ENCODE data around the gene VGF. TPM values are rescaled to one million over a fixed set of nuclear protein-coding genes. Genes with fewer than 3 reads are reported as not detected.

Gene VGF
- total RNA-seq, 1 experiment from 2014 or later = 4.4 TPM

DNA sequence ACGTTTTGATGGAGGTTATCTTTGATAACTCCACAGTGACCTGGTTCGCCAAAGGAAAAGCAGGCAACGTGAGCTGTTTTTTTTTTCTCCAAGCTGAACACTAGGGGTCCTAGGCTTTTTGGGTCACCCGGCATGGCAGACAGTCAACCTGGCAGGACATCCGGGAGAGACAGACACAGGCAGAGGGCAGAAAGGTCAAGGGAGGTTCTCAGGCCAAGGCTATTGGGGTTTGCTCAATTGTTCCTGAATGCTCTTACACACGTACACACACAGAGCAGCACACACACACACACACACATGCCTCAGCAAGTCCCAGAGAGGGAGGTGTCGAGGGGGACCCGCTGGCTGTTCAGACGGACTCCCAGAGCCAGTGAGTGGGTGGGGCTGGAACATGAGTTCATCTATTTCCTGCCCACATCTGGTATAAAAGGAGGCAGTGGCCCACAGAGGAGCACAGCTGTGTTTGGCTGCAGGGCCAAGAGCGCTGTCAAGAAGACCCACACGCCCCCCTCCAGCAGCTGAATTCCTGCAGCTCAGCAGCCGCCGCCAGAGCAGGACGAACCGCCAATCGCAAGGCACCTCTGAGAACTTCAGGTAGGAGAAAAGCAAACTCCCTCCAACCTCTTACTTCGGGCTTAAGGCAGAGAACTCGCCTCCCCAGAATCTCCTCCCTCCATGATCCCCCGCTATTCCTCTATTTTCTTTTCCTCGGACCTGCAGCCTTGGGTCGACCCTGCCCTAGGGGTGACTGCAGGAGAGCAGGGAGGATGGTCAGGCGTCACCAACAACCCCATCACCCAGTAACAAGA is 38.5 kb downstream of the VGF start, which contains the start of gene SERPINE1:
SERPINE1 (plus strand) TSS at position 454 of the 809 bp plus-strand sequence. CDS start 1,290 bp downstream, outside the sequence.
- Histone ChIP-seq H3K4me3 (ENCODE audit: low read depth in 2 of 2, low read length in 2 of 2) (peak within 1 kb of the TSS; percentile 51 to 90), H3K27me3 (ENCODE audit: control insufficient read depth, insufficient read depth, low read length) (no peaks in the 10 kb centered on the region), H3K36me3 (ENCODE audit: control insufficient read depth, insufficient read depth, low read length) (no peaks in the 10 kb centered on the region), H3K27ac (ENCODE audit: low read length) (peak within 1 kb of the TSS; percentile 98), H3K9me3 (ENCODE audit: control insufficient read depth, insufficient read depth, low read depth, low read length) (no peaks in the 10 kb centered on the region), H3K4me1 (ENCODE audit: control insufficient read depth, insufficient read depth, low read length) (peaks cover 60% of the 10 kb centered on the region)
- peak; percentile 75 for ATAC-seq
- no TSS peak for BruUV-seq (replicated peaks)
- TF ChIP-seq TCF7L2 (IDR thresholded peaks at IDR 0.05; ENCODE audit: low read depth, low read length) (no peak), SIN3A (IDR thresholded peaks at IDR 0.05; ENCODE audit: borderline replicate concordance, insufficient read depth, low read depth, low read length) (peak; percentile 98), POLR2AphosphoS5 (IDR thresholded peaks at IDR 0.05; ENCODE audit: low read depth, low read length) (peak; percentile 92)
- TF ChIP-seq, protein P1, sequence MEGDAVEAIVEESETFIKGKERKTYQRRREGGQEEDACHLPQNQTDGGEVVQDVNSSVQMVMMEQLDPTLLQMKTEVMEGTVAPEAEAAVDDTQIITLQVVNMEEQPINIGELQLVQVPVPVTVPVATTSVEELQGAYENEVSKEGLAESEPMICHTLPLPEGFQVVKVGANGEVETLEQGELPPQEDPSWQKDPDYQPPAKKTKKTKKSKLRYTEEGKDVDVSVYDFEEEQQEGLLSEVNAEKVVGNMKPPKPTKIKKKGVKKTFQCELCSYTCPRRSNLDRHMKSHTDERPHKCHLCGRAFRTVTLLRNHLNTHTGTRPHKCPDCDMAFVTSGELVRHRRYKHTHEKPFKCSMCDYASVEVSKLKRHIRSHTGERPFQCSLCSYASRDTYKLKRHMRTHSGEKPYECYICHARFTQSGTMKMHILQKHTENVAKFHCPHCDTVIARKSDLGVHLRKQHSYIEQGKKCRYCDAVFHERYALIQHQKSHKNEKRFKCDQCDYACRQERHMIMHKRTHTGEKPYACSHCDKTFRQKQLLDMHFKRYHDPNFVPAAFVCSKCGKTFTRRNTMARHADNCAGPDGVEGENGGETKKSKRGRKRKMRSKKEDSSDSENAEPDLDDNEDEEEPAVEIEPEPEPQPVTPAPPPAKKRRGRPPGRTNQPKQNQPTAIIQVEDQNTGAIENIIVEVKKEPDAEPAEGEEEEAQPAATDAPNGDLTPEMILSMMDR (IDR thresholded peaks at IDR 0.05) = no peak
- TF ChIP-seq, protein P2, sequence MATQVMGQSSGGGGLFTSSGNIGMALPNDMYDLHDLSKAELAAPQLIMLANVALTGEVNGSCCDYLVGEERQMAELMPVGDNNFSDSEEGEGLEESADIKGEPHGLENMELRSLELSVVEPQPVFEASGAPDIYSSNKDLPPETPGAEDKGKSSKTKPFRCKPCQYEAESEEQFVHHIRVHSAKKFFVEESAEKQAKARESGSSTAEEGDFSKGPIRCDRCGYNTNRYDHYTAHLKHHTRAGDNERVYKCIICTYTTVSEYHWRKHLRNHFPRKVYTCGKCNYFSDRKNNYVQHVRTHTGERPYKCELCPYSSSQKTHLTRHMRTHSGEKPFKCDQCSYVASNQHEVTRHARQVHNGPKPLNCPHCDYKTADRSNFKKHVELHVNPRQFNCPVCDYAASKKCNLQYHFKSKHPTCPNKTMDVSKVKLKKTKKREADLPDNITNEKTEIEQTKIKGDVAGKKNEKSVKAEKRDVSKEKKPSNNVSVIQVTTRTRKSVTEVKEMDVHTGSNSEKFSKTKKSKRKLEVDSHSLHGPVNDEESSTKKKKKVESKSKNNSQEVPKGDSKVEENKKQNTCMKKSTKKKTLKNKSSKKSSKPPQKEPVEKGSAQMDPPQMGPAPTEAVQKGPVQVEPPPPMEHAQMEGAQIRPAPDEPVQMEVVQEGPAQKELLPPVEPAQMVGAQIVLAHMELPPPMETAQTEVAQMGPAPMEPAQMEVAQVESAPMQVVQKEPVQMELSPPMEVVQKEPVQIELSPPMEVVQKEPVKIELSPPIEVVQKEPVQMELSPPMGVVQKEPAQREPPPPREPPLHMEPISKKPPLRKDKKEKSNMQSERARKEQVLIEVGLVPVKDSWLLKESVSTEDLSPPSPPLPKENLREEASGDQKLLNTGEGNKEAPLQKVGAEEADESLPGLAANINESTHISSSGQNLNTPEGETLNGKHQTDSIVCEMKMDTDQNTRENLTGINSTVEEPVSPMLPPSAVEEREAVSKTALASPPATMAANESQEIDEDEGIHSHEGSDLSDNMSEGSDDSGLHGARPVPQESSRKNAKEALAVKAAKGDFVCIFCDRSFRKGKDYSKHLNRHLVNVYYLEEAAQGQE (IDR thresholded peaks at IDR 0.05; ENCODE audit: insufficient read depth in 1 of 2, low read depth in 2 of 2, low read length in 1 of 2) = no peak
- ChIA-PET POLR2A (interaction anchor here (0.6 to 0.7 kb wide), 2 partner anchors 29 to 685 kb away, joined by 4 to 6 read pairs; no protein-coding TSS in a partner anchor), CTCF (interaction anchor here (0.5 to 1.1 kb wide), 3 partner anchors 9 to 17 kb away, joined by 4 to 5 read pairs (median 5); no protein-coding TSS in a partner anchor)
- peak; percentile 97 for DNase-seq (ENCODE audit: low read depth, low spot score)
- in situ Hi-C loops (cut with HindIII; ENCODE audit: low pct_unique_long_range_greater_than_20kb, low sequenced_read_pairs) (no loop called here), intact Hi-C loops (cut with micrococcal nuclease; ENCODE audit: unreplicated experiment) (no loop called here)

DNA sequence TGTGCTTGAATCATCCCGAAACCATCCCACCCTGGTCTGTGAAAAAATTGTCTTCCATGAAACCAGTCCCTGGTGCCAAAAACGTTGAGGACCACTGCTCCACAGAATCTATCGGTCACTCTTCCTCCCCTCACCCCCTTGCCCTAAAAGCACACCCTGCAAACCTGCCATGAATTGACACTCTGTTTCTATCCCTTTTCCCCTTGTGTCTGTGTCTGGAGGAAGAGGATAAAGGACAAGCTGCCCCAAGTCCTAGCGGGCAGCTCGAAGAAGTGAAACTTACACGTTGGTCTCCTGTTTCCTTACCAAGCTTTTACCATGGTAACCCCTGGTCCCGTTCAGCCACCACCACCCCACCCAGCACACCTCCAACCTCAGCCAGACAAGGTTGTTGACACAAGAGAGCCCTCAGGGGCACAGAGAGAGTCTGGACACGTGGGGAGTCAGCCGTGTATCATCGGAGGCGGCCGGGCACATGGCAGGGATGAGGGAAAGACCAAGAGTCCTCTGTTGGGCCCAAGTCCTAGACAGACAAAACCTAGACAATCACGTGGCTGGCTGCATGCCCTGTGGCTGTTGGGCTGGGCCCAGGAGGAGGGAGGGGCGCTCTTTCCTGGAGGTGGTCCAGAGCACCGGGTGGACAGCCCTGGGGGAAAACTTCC is 39.2 kb downstream of the VGF start:
- DNase-seq (ENCODE audit: low read depth, low spot score) (no peak), ATAC-seq (peak; percentile 5)
- in situ Hi-C loops (cut with HindIII; ENCODE audit: low pct_unique_long_range_greater_than_20kb, low sequenced_read_pairs) = no loop called here
- Histone ChIP-seq H3K4me1 (ENCODE audit: control insufficient read depth, insufficient read depth, low read length) (peaks cover 64% of the 10 kb centered on the region), H3K27me3 (ENCODE audit: control insufficient read depth, insufficient read depth, low read length) (no peaks in the 10 kb centered on the region), H3K36me3 (ENCODE audit: control insufficient read depth, insufficient read depth, low read length) (no peaks in the 10 kb centered on the region), H3K27ac (ENCODE audit: low read length) (peak overlapping the region; percentile 98), H3K4me3 (ENCODE audit: low read depth in 2 of 2, low read length in 2 of 2) (peak overlapping the region in 1 of 2 experiments; percentile 90; a peak in 2 of 4 replicates), H3K9me3 (ENCODE audit: control insufficient read depth, insufficient read depth, low read depth, low read length) (no peaks in the 10 kb centered on the region)
- BruUV-seq (replicated peaks) = no TSS peak
- ChIA-PET CTCF (interaction anchor here (0.6 to 1.1 kb wide), 3 partner anchors 9 to 877 kb away, joined by 3 to 5 read pairs (median 4); no protein-coding TSS in a partner anchor), POLR2A (interaction anchor here (0.7 kb wide), 1 partner anchor 28 kb away, joined by 4 read pairs; no protein-coding TSS in a partner anchor)
- no peak for TF ChIP-seq POLR2AphosphoS5 (IDR thresholded peaks at IDR 0.05; ENCODE audit: low read depth, low read length)
- no peak for TF ChIP-seq SIN3A (IDR thresholded peaks at IDR 0.05; ENCODE audit: borderline replicate concordance, insufficient read depth, low read depth, low read length)
- no peak for TF ChIP-seq TCF7L2 (IDR thresholded peaks at IDR 0.05; ENCODE audit: low read depth, low read length)
- TF ChIP-seq, protein P1 (IDR thresholded peaks at IDR 0.05) = no peak
- TF ChIP-seq, protein P2 (IDR thresholded peaks at IDR 0.05; ENCODE audit: insufficient read depth in 1 of 2, low read depth in 2 of 2, low read length in 1 of 2) = no peak
- intact Hi-C loops (cut with micrococcal nuclease; ENCODE audit: unreplicated experiment) = no loop called here

Data from Panc1 (cell line).